Neural cell (in vitro differentiated cells): Measurements from ENCODE around the gene LIPT1.

ENCODE experiments used
- MXI1 ChIP-seq: fragments of 450-650 bp; conservative IDR thresholded peaks from 2 replicates; pipeline ENCODE4 v1.6.1; 2014; ENCODE audit warnings: antibody characterized with exemption, mild to moderate bottlenecking; ENCODE audit not compliant: poor library complexity, severe bottlenecking
- POLR2AphosphoS5 ChIP-seq: IDR thresholded peaks from 2 replicates; pipeline ENCODE4 v1.6.1; 2012
- TF ChIP-seq, protein P1 (sequence below): fragments of 450-650 bp; IDR thresholded peaks from 2 replicates; pipeline ENCODE4 v1.5.1; 2014; ENCODE audit warnings: antibody characterized with exemption, mild to moderate bottlenecking, moderate library complexity; ENCODE audit not compliant: poor library complexity, severe bottlenecking

DNA sequence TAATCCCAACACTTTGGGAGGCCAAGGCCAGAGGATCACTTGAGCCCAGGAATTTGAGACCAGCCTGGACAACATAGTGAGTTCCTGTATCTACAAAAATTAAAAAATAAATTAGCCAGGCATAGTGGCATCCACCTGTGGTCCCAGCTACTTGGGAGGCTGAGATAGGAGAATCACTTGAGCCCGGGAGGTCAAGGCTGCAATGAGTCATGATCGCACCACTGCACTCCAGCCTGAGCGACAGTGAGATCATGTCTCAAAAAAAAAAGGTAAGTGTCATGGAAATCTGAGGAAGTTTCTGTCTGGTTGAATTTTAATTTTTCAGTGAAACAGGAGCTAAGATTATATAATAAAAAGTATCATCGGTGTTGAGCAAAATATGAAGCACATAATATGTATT, 15.8 kb upstream of the LIPT1 start:
- TF ChIP-seq MXI1 = no peak
- TF ChIP-seq POLR2AphosphoS5 = no peak
- TF ChIP-seq, protein P1, sequence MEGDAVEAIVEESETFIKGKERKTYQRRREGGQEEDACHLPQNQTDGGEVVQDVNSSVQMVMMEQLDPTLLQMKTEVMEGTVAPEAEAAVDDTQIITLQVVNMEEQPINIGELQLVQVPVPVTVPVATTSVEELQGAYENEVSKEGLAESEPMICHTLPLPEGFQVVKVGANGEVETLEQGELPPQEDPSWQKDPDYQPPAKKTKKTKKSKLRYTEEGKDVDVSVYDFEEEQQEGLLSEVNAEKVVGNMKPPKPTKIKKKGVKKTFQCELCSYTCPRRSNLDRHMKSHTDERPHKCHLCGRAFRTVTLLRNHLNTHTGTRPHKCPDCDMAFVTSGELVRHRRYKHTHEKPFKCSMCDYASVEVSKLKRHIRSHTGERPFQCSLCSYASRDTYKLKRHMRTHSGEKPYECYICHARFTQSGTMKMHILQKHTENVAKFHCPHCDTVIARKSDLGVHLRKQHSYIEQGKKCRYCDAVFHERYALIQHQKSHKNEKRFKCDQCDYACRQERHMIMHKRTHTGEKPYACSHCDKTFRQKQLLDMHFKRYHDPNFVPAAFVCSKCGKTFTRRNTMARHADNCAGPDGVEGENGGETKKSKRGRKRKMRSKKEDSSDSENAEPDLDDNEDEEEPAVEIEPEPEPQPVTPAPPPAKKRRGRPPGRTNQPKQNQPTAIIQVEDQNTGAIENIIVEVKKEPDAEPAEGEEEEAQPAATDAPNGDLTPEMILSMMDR = no peak
